WTC11 (cell line): Measurements from ENCODE around the gene ZFHX3.

Source experiments
- ATF1 ChIP-seq: sonication (generic); formaldehyde crosslinking; IDR thresholded peaks from 2 replicates; pipeline ENCODE4 v1.8.1; 2023; ENCODE audit warnings: mild to moderate bottlenecking, moderate library complexity, missing genetic modification reagents
- ATF3 ChIP-seq: sonication (generic); formaldehyde crosslinking; conservative IDR thresholded peaks from 2 replicates; pipeline ENCODE4 v1.8.1; 2022; ENCODE audit warnings: mild to moderate bottlenecking, missing genetic modification reagents
- ATF6 ChIP-seq: sonication (generic); formaldehyde crosslinking; IDR thresholded peaks from 2 replicates; pipeline ENCODE4 v1.8.1; 2023; ENCODE audit warnings: mild to moderate bottlenecking, missing genetic modification reagents
- CREM ChIP-seq: sonication (generic); formaldehyde crosslinking; IDR thresholded peaks from 2 replicates; pipeline ENCODE4 v1.8.1; 2022; ENCODE audit warnings: mild to moderate bottlenecking, missing genetic modification reagents, moderate library complexity
- CTCF ChIP-seq: fragments of 200-600 bp; IDR thresholded peaks from 2 replicates; pipeline ENCODE4 v1.8.0; 2022; ENCODE audit warnings: antibody characterized with exemption
- ELF4 ChIP-seq: sonication (generic); formaldehyde crosslinking; IDR thresholded peaks from 2 replicates; pipeline ENCODE4 v1.8.1; 2022; ENCODE audit warnings: low read depth, mild to moderate bottlenecking, moderate library complexity, missing genetic modification reagents
- OVOL2 ChIP-seq: fragments of 250-450 bp; sonication (Bioruptor Pico); IDR thresholded peaks from 2 replicates; pipeline ENCODE4 v1.9.0; 2021; ENCODE audit warnings: mild to moderate bottlenecking, borderline replicate concordance
- RELA ChIP-seq: sonication (generic); formaldehyde crosslinking; IDR thresholded peaks from 2 replicates; pipeline ENCODE4 v1.8.1; 2022; ENCODE audit warnings: missing genetic modification reagents, mild to moderate bottlenecking, borderline replicate concordance
- USF1 ChIP-seq: sonication (generic); formaldehyde crosslinking; IDR thresholded peaks from 2 replicates; pipeline ENCODE4 v1.8.0; 2022; ENCODE audit warnings: mild to moderate bottlenecking, missing genetic modification reagents
- TF ChIP-seq, protein P1 (sequence below): sonication (generic); formaldehyde crosslinking; IDR thresholded peaks from 2 replicates; pipeline ENCODE4 v1.8.1; 2022; ENCODE audit warnings: low read depth, mild to moderate bottlenecking, moderate library complexity, missing genetic modification reagents, borderline replicate concordance

- TF ChIP-seq CTCF (no peak), USF1 (CRISPR knock-in tag) (no peak), ELF4 (CRISPR knock-in tag) (no peak), RELA (CRISPR knock-in tag) (no peak), ATF1 (CRISPR knock-in tag) (no peak), ATF3 (no peak), CREM (no peak), ATF6 (no peak), OVOL2 (CRISPR knock-in tag) (no peak)
- TF ChIP-seq, protein P1, sequence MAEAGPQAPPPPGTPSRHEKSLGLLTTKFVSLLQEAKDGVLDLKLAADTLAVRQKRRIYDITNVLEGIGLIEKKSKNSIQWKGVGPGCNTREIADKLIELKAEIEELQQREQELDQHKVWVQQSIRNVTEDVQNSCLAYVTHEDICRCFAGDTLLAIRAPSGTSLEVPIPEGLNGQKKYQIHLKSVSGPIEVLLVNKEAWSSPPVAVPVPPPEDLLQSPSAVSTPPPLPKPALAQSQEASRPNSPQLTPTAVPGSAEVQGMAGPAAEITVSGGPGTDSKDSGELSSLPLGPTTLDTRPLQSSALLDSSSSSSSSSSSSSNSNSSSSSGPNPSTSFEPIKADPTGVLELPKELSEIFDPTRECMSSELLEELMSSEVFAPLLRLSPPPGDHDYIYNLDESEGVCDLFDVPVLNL (CRISPR knock-in tag), result no peak
Observed at GRCh38 chr16:72860726-72861562, 187.0 kb downstream of the ZFHX3 start.
